ENCODE measurements around the gene ADAMTS17. TPM values are rescaled to one million over a fixed set of nuclear protein-coding genes. Genes with fewer than 3 reads are reported as not detected.

ADAMTS17 gene
- total RNA-seq, 2 experiments from 2014 or later: 5.6 to 7.3 TPM

DNA sequence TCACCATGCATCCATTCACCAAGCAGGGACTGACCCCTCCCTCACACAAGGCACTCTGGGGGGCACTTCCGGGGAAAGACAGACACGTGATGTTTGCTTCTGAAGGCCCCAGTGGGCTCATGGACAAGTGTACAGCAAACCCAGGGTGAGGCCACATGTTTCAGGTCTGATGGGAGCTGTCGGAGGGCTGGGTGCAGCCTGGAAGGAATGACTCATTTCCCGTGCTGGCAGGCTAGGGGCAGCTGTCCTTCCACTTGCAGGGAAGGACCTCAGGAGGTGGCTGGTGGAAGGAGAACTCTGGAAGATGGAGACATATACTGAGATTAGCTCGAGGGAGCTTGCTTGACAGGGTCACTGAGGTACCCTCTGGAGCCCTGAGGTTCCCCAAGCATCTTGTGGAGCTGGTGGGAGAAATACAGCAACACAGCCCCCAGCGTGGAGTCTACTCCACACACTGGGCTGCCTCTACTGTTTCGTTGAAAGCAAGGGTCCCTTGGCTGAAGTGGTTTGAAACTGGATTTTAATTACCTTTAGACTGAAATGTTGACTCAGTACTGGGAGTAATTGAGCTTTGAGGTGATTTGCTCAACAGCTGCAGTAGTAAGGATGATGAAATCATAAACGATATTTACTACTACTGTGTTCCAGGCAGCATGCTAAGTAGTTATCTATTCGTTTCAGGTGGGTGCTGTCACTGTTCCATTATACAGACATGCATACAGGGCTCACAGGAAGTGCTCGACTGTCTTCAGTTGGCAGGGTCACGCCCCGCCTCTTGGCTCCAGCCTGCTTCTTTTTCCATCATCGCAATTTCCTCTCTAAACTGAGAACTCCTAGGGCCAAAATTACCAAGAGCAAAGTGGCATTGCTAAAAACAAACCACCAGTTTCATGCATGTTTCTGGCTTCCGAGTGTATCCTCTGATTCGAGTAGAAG, 230.4 kb downstream of the ADAMTS17 start:
- no peaks in the 10 kb centered on the region for H3K9me3 Mint-ChIP-seq
- peaks cover 19% of the 10 kb centered on the region for H3K4me1 Mint-ChIP-seq
- peak; percentile 45 for DNase-seq
- peak overlapping the region; percentile 72 for H3K4me3 Mint-ChIP-seq
- H3K27ac Mint-ChIP-seq: peak overlapping the region; percentile 88
- POLR2A ChIA-PET: interaction anchor here (1.2 kb wide), 1 partner anchor 219 kb away, joined by 8 read pairs; no protein-coding TSS in a partner anchor
- peak; percentile 82 for ATAC-seq (ENCODE audit: low read depth)
- H3K36me3 Mint-ChIP-seq: peaks cover 2% of the 10 kb centered on the region
- H3K27me3 Mint-ChIP-seq: no peaks in the 10 kb centered on the region

GRCh38 chr15:100109486-100110035, 232.2 kb downstream of the ADAMTS17 start:
- Mint-ChIP-seq H3K4me3 (no peak overlapping the region), H3K27me3 (no peaks in the 10 kb centered on the region), H3K27ac (no peak overlapping the region), H3K9me3 (no peaks in the 10 kb centered on the region), H3K4me1 (peaks cover 18% of the 10 kb centered on the region), H3K36me3 (peaks cover 2% of the 10 kb centered on the region)
- POLR2A ChIA-PET: no interaction called here
- DNase-seq (no peak), ATAC-seq (ENCODE audit: low read depth) (no peak)

GRCh38 chr15:100108846-100109245, 232.9 kb downstream of the ADAMTS17 start:
- peaks cover 14% of the 10 kb centered on the region for H3K4me1 Mint-ChIP-seq
- peaks cover 2% of the 10 kb centered on the region for H3K36me3 Mint-ChIP-seq
- DNase-seq (no peak), ATAC-seq (ENCODE audit: low read depth) (no peak)
- H3K27me3 Mint-ChIP-seq: no peaks in the 10 kb centered on the region
- POLR2A ChIA-PET: no interaction called here
- no peak overlapping the region for H3K27ac Mint-ChIP-seq
- no peak overlapping the region for H3K4me3 Mint-ChIP-seq
- no peaks in the 10 kb centered on the region for H3K9me3 Mint-ChIP-seq

- no peaks in the 10 kb centered on the region for H3K9me3 Mint-ChIP-seq
- H3K4me3 Mint-ChIP-seq: no peak overlapping the region
- POLR2A ChIA-PET: no interaction called here
- ATAC-seq (ENCODE audit: low read depth): no peak
- H3K27me3 Mint-ChIP-seq: no peaks in the 10 kb centered on the region
- H3K27ac Mint-ChIP-seq: no peak overlapping the region
- no peak for DNase-seq
- peaks cover 2% of the 10 kb centered on the region for H3K36me3 Mint-ChIP-seq
- peaks cover 14% of the 10 kb centered on the region for H3K4me1 Mint-ChIP-seq
Measured at GRCh38 chr15:100108346-100108745, 233.4 kb downstream of the ADAMTS17 start.

GRCh38 chr15:100107606-100108225, 234.1 kb downstream of the ADAMTS17 start:
- ATAC-seq (ENCODE audit: low read depth): no peak
- Mint-ChIP-seq H3K27me3 (no peaks in the 10 kb centered on the region), H3K4me1 (peaks cover 14% of the 10 kb centered on the region), H3K9me3 (no peaks in the 10 kb centered on the region), H3K27ac (no peak overlapping the region), H3K36me3 (peaks cover 2% of the 10 kb centered on the region), H3K4me3 (no peak overlapping the region)
- POLR2A ChIA-PET: no interaction called here
- no peak for DNase-seq

DNA sequence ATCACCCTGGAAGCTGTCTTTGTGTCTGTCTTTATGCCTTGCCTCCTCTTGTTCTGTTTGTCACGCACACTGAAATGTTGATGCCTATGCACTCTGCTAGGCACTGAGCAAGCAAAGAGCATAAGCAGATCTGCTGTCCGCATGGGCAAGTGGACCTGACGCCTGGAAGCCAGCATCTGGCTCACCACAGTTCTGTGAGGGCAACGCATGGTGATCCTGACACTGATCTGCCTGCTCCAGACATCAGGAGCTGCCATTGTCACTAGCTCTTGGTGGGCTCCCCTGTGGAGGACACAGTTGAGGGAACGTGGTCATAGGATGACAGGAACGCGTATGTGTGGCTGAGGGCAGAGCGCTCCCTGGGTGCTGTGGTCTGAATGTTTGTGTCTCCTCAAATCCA, 234.6 kb downstream of the ADAMTS17 start:
- no peak for ATAC-seq (ENCODE audit: low read depth)
- DNase-seq: no peak
- Mint-ChIP-seq H3K4me1 (peaks cover 14% of the 10 kb centered on the region), H3K9me3 (no peaks in the 10 kb centered on the region), H3K27me3 (no peaks in the 10 kb centered on the region), H3K36me3 (peaks cover 2% of the 10 kb centered on the region), H3K4me3 (no peak overlapping the region), H3K27ac (no peak overlapping the region)
- POLR2A ChIA-PET: no interaction called here

DNA sequence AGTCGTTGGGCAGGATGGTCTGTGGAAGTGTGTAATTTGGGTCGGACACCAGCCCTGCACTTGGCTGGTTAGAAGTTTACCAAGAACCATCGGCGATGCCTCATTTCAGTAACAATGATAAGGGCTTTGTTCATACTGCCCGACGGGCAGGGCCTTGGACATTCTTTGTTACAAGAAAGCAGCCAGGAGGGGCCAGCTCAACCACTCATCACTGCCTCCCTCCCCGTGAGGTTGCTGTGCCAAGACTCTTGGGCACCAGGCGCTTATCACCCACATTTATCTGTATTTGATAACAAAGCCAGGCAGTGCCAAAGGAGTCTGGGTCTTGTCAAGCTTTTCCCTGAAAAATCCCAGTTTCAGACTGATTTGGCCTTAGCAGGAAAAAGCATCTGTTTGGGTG, 235.0 kb downstream of the ADAMTS17 start:
- peaks cover 2% of the 10 kb centered on the region for H3K36me3 Mint-ChIP-seq
- no peak for ATAC-seq (ENCODE audit: low read depth)
- no peak overlapping the region for H3K4me3 Mint-ChIP-seq
- POLR2A ChIA-PET: no interaction called here
- no peak for DNase-seq
- H3K9me3 Mint-ChIP-seq: no peaks in the 10 kb centered on the region
- no peak overlapping the region for H3K27ac Mint-ChIP-seq
- no peaks in the 10 kb centered on the region for H3K27me3 Mint-ChIP-seq
- H3K4me1 Mint-ChIP-seq: peaks cover 13% of the 10 kb centered on the region

- no peaks in the 10 kb centered on the region for H3K9me3 Mint-ChIP-seq
- H3K4me1 Mint-ChIP-seq: peaks cover 2% of the 10 kb centered on the region
- ATAC-seq (ENCODE audit: low read depth): no peak
- H3K36me3 Mint-ChIP-seq: no peaks in the 10 kb centered on the region
- peaks cover 2% of the 10 kb centered on the region for H3K27me3 Mint-ChIP-seq
- no peak overlapping the region for H3K27ac Mint-ChIP-seq
- POLR2A ChIA-PET: no interaction called here
- DNase-seq: no peak
- H3K4me3 Mint-ChIP-seq: no peak overlapping the region
Measured at GRCh38 chr15:100105101-100105500, 236.7 kb downstream of the ADAMTS17 start.

- peaks cover 2% of the 10 kb centered on the region for H3K27me3 Mint-ChIP-seq
- H3K36me3 Mint-ChIP-seq: no peaks in the 10 kb centered on the region
- POLR2A ChIA-PET: no interaction called here
- ATAC-seq (ENCODE audit: low read depth) (no peak), DNase-seq (no peak)
- no peak overlapping the region for H3K27ac Mint-ChIP-seq
- H3K4me3 Mint-ChIP-seq: no peak overlapping the region
- H3K9me3 Mint-ChIP-seq: no peaks in the 10 kb centered on the region
- H3K4me1 Mint-ChIP-seq: no peaks in the 10 kb centered on the region
Measured at GRCh38 chr15:100104245-100104644, 237.5 kb downstream of the ADAMTS17 start.

DNA sequence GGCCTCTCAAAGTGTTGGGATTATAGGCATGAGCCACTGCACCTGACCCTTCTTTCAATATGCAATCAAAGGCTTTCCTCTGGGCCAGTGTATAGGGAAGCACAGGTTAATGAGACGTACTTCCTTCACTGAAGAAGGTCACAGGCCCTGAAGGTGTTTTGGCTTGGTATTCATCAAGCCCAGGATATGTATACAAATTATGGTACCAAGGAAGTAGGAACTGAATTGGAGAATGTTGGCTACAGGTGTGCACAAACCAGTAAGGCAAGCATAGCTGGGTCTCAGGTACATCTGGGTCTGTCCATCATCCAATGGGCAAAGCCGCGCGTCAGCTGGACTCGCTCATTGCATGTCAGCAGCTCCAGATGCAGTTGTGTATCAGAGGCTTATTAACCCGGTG, 237.9 kb downstream of the ADAMTS17 start:
- no peaks in the 10 kb centered on the region for H3K9me3 Mint-ChIP-seq
- DNase-seq (no peak), ATAC-seq (ENCODE audit: low read depth) (no peak)
- no peak overlapping the region for H3K27ac Mint-ChIP-seq
- H3K4me1 Mint-ChIP-seq: no peaks in the 10 kb centered on the region
- H3K36me3 Mint-ChIP-seq: no peaks in the 10 kb centered on the region
- peaks cover 2% of the 10 kb centered on the region for H3K27me3 Mint-ChIP-seq
- no peak overlapping the region for H3K4me3 Mint-ChIP-seq
- POLR2A ChIA-PET: no interaction called here

DNA sequence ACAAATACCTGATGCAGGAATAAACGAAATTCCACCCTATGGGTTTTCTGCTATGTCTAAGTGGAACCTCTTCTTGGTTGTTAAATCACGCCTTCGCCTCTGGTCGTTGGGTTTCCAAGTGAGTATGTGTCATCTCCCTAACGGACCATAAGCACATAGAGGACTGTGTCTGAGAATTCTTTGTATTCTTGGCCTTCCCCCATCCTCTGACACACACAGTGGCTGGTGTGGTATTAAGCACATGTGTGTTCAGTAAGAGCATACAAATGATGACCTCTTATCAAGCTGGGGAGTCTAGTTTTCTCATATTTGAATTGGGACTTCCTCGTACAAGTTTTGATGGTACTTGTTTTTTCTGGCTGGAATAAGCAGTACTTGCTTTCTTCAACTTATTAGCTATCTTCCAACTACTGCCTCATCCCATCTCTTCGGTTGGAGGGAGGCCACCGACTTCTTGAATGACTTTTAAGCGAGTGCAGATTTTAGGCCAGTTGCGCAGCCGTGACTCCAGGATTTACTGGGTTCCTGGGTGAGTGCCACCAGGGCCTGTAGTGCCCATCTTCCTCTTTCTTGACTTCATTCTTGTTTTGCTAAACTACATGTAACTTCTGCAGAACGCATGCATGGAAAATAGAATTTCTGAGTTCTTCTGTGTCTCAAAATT, 240.2 kb downstream of the ADAMTS17 start:
- Mint-ChIP-seq H3K27ac (no peak overlapping the region), H3K36me3 (no peaks in the 10 kb centered on the region), H3K4me1 (no peaks in the 10 kb centered on the region), H3K27me3 (peaks cover 2% of the 10 kb centered on the region), H3K9me3 (no peaks in the 10 kb centered on the region), H3K4me3 (no peak overlapping the region)
- ATAC-seq (ENCODE audit: low read depth) (no peak), DNase-seq (no peak)
- POLR2A ChIA-PET: no interaction called here

DNA sequence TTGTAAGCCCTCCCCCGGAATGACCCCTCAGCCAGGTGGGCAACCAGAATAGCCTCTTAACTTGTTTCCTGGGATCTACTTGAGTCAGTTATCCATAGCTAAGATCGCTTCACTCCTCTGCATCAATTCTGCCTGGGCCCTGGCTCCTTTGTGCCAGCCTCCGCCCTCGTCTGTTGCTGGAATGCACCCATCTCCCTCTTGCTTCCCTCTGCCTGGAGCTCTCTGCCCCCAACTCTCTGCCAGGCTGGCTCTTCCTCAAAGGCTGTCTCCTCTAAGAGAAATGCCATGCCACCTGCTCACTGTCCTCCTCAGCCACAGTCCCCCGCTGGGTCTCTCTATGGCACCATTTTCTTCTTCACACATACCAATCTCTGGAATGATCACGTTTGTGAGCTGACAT, 240.8 kb downstream of the ADAMTS17 start:
- Mint-ChIP-seq H3K27ac (no peak overlapping the region), H3K9me3 (no peaks in the 10 kb centered on the region), H3K36me3 (no peaks in the 10 kb centered on the region), H3K27me3 (peaks cover 2% of the 10 kb centered on the region), H3K4me1 (no peaks in the 10 kb centered on the region), H3K4me3 (no peak overlapping the region)
- POLR2A ChIA-PET: no interaction called here
- no peak for DNase-seq
- no peak for ATAC-seq (ENCODE audit: low read depth)

DNA sequence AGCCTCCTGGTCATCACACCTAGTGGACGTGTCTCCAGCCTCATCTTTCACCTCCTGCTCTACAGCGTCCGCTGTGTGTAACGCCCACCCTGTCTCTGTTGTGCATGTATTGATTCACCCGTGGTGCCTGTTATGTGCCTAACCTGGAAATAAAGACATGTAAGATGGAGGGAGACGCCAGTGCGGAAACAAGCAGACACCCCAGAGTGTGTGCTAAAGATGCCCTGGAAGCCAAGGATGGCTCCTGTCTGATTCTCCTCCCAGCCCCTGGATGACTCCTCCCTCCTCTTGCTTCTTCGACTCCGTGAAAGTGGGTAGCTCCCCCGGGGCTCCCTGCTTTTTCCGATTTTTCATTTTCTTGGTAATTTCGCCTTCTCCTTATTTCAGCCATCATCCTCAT, 241.8 kb downstream of the ADAMTS17 start:
- no peak overlapping the region for H3K4me3 Mint-ChIP-seq
- no peak overlapping the region for H3K27ac Mint-ChIP-seq
- ATAC-seq (ENCODE audit: low read depth) (no peak), DNase-seq (no peak)
- H3K36me3 Mint-ChIP-seq: no peaks in the 10 kb centered on the region
- no peaks in the 10 kb centered on the region for H3K9me3 Mint-ChIP-seq
- H3K4me1 Mint-ChIP-seq: no peaks in the 10 kb centered on the region
- peaks cover 2% of the 10 kb centered on the region for H3K27me3 Mint-ChIP-seq
- POLR2A ChIA-PET: no interaction called here
